ENCODE data around the gene C16orf96.

Gene C16orf96

GRCh38 chr16:4538350-4539235 is 17.5 kb upstream of the C16orf96 start, which contains the start of gene CDIP1:
Gene CDIP1 (minus strand): TSS chr16:4538773. CDS start chr16:4514130, 24,643 bp downstream.
- TF ChIP-seq TEAD4 (IDR thresholded peaks at IDR 0.05) (peak; percentile 41; the same call in 1 of the 2 replicates), MAX (IDR thresholded peaks at IDR 0.05) (peak; percentile 100), USF1 (IDR thresholded peaks at IDR 0.05) (peak; percentile 99), CEBPB (IDR thresholded peaks at IDR 0.05) (no peak), FOXM1 (IDR thresholded peaks at IDR 0.05; ENCODE audit: borderline replicate concordance, low read depth) (no peak), EGR1 (IDR thresholded peaks at IDR 0.05) (peak; percentile 58), TCF12 (IDR thresholded peaks at IDR 0.05; ENCODE audit: low read depth) (peak; percentile 71; the same call in 1 of the 2 replicates), TAF1 (IDR thresholded peaks at IDR 0.05; ENCODE audit: low read depth) (peak; percentile 65; the same call in 1 of the 2 replicates), EP300 (IDR thresholded peaks at IDR 0.05; ENCODE audit: borderline replicate concordance) (no peak; the same call in 1 of the 2 replicates), YY1 (IDR thresholded peaks at IDR 0.05; ENCODE audit: low read depth) (peak; percentile 45; the same call in 1 of the 2 replicates), RAD21 (IDR thresholded peaks at IDR 0.05; ENCODE audit: low read depth) (no peak), CREB1 (IDR thresholded peaks at IDR 0.05; ENCODE audit: low read depth) (peak; percentile 85), NFIC (IDR thresholded peaks at IDR 0.05) (peak; percentile 86), REST (IDR thresholded peaks at IDR 0.05; ENCODE audit: low read depth) (no peak), ZBTB7A (IDR thresholded peaks at IDR 0.05; ENCODE audit: low read depth) (peak; percentile 72)

GRCh38 chr16:4539716-4540284 is 16.3 kb upstream of the C16orf96 start:
- no peak for TF ChIP-seq REST (IDR thresholded peaks at IDR 0.05; ENCODE audit: low read depth)
- no peak for TF ChIP-seq EP300 (IDR thresholded peaks at IDR 0.05; ENCODE audit: borderline replicate concordance)
- no peak for TF ChIP-seq EGR1 (IDR thresholded peaks at IDR 0.05)
- TF ChIP-seq CEBPB (IDR thresholded peaks at IDR 0.05) = no peak
- TF ChIP-seq FOXM1 (IDR thresholded peaks at IDR 0.05; ENCODE audit: borderline replicate concordance, low read depth) = no peak
- TF ChIP-seq TCF12 (IDR thresholded peaks at IDR 0.05; ENCODE audit: low read depth) = no peak
- no peak for TF ChIP-seq MAX (IDR thresholded peaks at IDR 0.05)
- no peak for TF ChIP-seq TEAD4 (IDR thresholded peaks at IDR 0.05)
- TF ChIP-seq NFIC (IDR thresholded peaks at IDR 0.05) = no peak
- no peak for TF ChIP-seq TAF1 (IDR thresholded peaks at IDR 0.05; ENCODE audit: low read depth)

GRCh38 chr16:4544473-4544872 is 11.7 kb upstream of the C16orf96 start:
- TF ChIP-seq NFIC (IDR thresholded peaks at IDR 0.05) (0 out of 2 replicates have a peak, but pooled peaks have one; percentile 9), REST (IDR thresholded peaks at IDR 0.05; ENCODE audit: low read depth) (no peak)

GRCh38 chr16:4548124-4548523 is 8.0 kb upstream of the C16orf96 start:
- TF ChIP-seq RAD21 (IDR thresholded peaks at IDR 0.05; ENCODE audit: low read depth) (no peak), USF1 (IDR thresholded peaks at IDR 0.05) (no peak), NFIC (IDR thresholded peaks at IDR 0.05) (no peak), CEBPB (IDR thresholded peaks at IDR 0.05) (no peak), MAX (IDR thresholded peaks at IDR 0.05) (no peak), CREB1 (IDR thresholded peaks at IDR 0.05; ENCODE audit: low read depth) (no peak), TAF1 (IDR thresholded peaks at IDR 0.05; ENCODE audit: low read depth) (no peak), YY1 (IDR thresholded peaks at IDR 0.05; ENCODE audit: low read depth) (no peak), EGR1 (IDR thresholded peaks at IDR 0.05) (no peak), EP300 (IDR thresholded peaks at IDR 0.05; ENCODE audit: borderline replicate concordance) (no peak), FOXM1 (IDR thresholded peaks at IDR 0.05; ENCODE audit: borderline replicate concordance, low read depth) (no peak), TCF12 (IDR thresholded peaks at IDR 0.05; ENCODE audit: low read depth) (no peak), ZBTB7A (IDR thresholded peaks at IDR 0.05; ENCODE audit: low read depth) (no peak), TEAD4 (IDR thresholded peaks at IDR 0.05) (no peak), REST (IDR thresholded peaks at IDR 0.05; ENCODE audit: low read depth) (no peak)
